Right lobe of liver (tissue), 4 donors: ENCODE results near the gene ABT1.

Source experiments
- POLR2A ChIP-seq: fragments of 450-650 bp; IDR thresholded peaks from one replicate; pipeline ENCODE4 v1.6.1; 2017; ENCODE audit warnings: antibody characterized with exemption, mild to moderate bottlenecking
- TF ChIP-seq, protein P1 (sequence below), 4 donors: fragments of 200-600 bp in 3 of 4; fragments of 450-650 bp in 1 of 4; IDR thresholded peaks; one replicate each; pipeline versions ENCODE4 v1.5.1 to v1.8.0; 2016 to 2022; ENCODE audit warnings: antibody characterized with exemption in 4 of 4, mild to moderate bottlenecking in 2 of 4
- donor health status: DM: no; HTN: no; CAD: no.
- donor health status: DM: no; HTN: no; CAD: no.
- donor health status: DM: no; HTN: yes; CAD: no.

DNA sequence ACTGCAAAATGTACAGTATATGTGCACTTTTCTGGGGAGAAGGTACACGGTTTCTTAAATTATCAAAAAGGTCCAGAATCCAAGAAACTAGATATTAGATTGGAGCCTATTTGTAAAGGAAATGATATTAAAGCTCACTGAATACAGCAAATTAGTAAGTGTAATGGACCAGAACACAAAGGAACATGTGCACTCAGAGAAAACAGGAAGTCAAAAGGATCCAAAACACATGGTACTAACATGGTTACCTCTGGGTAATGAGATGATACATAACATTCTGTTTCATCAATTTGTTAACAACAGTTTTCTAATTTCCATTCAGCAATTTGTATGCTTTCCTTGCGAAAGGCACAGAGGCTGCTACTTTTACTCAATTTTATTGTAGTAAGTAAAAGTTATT, 44.1 kb downstream of the ABT1 start:
- TF ChIP-seq, protein P1, sequence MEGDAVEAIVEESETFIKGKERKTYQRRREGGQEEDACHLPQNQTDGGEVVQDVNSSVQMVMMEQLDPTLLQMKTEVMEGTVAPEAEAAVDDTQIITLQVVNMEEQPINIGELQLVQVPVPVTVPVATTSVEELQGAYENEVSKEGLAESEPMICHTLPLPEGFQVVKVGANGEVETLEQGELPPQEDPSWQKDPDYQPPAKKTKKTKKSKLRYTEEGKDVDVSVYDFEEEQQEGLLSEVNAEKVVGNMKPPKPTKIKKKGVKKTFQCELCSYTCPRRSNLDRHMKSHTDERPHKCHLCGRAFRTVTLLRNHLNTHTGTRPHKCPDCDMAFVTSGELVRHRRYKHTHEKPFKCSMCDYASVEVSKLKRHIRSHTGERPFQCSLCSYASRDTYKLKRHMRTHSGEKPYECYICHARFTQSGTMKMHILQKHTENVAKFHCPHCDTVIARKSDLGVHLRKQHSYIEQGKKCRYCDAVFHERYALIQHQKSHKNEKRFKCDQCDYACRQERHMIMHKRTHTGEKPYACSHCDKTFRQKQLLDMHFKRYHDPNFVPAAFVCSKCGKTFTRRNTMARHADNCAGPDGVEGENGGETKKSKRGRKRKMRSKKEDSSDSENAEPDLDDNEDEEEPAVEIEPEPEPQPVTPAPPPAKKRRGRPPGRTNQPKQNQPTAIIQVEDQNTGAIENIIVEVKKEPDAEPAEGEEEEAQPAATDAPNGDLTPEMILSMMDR (IDR thresholded peaks at IDR 0.05) = no peak
- TF ChIP-seq POLR2A = no peak
